ENCODE measurements around the gene TAMM41.

DNA sequence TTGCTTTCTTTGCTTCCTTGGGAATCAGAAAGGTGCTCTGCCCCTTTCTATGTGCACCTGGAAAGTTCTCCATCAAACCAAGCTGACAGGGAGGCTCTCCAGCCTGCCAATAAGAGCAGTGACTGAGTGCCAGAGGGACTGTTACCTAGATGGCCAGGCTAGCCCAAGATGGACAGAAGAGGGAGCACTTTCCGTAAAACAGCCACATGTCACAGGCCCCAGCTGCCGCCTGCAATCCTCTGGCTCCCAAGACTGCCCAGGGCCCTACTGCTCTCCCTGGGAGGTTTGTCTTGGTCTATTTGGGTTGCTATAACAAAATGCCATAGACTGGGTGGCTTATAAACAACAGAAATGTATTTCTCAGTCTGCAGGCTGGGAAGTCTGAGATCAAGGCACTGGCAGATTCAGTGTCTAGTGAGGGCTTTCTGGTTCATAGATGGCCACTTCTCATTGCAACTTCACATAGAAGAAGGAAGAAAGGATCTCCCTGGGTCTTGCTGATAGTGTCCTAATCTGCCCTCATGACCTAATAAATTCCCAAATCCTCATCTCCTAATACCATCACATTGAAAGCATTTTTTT lies 72.3 kb downstream of the TAMM41 start:
- TF ChIP-seq, protein P1, sequence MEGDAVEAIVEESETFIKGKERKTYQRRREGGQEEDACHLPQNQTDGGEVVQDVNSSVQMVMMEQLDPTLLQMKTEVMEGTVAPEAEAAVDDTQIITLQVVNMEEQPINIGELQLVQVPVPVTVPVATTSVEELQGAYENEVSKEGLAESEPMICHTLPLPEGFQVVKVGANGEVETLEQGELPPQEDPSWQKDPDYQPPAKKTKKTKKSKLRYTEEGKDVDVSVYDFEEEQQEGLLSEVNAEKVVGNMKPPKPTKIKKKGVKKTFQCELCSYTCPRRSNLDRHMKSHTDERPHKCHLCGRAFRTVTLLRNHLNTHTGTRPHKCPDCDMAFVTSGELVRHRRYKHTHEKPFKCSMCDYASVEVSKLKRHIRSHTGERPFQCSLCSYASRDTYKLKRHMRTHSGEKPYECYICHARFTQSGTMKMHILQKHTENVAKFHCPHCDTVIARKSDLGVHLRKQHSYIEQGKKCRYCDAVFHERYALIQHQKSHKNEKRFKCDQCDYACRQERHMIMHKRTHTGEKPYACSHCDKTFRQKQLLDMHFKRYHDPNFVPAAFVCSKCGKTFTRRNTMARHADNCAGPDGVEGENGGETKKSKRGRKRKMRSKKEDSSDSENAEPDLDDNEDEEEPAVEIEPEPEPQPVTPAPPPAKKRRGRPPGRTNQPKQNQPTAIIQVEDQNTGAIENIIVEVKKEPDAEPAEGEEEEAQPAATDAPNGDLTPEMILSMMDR (IDR thresholded peaks at IDR 0.05), result peak in 5 of 6 experiments; percentile 36 to 72 (median 51)
- TF ChIP-seq POLR2A (IDR thresholded peaks at IDR 0.05), result no peak

Data from esophagus squamous epithelium (tissue), 4 donors.